C4-2B (cell line): ENCODE results near the gene FHIT.

ENCODE experiments used
- ZFX ChIP-seq: fragments of 450-650 bp; IDR thresholded peaks from 2 replicates; pipeline ENCODE4 v1.6.1; 2017
- TF ChIP-seq, protein P1 (sequence below): fragments of 450-650 bp; conservative IDR thresholded peaks from 2 replicates; pipeline ENCODE4 v1.5.1; 2017; ENCODE audit warnings: mild to moderate bottlenecking

DNA sequence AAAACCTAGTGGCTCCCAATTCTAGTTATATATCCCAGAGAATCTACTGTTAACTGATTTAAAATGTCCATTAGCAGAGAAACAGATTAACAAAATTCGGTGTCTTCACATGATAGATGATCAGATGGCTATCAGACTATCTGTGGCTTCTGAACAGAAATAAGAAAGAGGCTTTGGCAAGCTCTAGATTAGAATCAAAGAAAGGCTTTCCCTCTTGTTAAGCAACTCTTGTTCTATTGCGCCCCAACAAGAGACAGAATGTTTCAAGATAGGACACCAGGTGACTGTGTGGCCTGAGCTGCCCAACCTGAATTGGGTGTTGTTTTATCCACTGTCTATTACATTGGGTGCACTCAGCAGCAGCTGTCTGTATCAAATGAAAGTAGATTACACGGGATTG, 483.7 kb downstream of the FHIT start:
- TF ChIP-seq, protein P1, sequence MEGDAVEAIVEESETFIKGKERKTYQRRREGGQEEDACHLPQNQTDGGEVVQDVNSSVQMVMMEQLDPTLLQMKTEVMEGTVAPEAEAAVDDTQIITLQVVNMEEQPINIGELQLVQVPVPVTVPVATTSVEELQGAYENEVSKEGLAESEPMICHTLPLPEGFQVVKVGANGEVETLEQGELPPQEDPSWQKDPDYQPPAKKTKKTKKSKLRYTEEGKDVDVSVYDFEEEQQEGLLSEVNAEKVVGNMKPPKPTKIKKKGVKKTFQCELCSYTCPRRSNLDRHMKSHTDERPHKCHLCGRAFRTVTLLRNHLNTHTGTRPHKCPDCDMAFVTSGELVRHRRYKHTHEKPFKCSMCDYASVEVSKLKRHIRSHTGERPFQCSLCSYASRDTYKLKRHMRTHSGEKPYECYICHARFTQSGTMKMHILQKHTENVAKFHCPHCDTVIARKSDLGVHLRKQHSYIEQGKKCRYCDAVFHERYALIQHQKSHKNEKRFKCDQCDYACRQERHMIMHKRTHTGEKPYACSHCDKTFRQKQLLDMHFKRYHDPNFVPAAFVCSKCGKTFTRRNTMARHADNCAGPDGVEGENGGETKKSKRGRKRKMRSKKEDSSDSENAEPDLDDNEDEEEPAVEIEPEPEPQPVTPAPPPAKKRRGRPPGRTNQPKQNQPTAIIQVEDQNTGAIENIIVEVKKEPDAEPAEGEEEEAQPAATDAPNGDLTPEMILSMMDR: no peak
- TF ChIP-seq ZFX: no peak
